Measurements from ENCODE around the gene RRP9.

GRCh38 chr3:51935886-51936755 is 5.6 kb downstream of the RRP9 start:
- TF ChIP-seq, protein P1, sequence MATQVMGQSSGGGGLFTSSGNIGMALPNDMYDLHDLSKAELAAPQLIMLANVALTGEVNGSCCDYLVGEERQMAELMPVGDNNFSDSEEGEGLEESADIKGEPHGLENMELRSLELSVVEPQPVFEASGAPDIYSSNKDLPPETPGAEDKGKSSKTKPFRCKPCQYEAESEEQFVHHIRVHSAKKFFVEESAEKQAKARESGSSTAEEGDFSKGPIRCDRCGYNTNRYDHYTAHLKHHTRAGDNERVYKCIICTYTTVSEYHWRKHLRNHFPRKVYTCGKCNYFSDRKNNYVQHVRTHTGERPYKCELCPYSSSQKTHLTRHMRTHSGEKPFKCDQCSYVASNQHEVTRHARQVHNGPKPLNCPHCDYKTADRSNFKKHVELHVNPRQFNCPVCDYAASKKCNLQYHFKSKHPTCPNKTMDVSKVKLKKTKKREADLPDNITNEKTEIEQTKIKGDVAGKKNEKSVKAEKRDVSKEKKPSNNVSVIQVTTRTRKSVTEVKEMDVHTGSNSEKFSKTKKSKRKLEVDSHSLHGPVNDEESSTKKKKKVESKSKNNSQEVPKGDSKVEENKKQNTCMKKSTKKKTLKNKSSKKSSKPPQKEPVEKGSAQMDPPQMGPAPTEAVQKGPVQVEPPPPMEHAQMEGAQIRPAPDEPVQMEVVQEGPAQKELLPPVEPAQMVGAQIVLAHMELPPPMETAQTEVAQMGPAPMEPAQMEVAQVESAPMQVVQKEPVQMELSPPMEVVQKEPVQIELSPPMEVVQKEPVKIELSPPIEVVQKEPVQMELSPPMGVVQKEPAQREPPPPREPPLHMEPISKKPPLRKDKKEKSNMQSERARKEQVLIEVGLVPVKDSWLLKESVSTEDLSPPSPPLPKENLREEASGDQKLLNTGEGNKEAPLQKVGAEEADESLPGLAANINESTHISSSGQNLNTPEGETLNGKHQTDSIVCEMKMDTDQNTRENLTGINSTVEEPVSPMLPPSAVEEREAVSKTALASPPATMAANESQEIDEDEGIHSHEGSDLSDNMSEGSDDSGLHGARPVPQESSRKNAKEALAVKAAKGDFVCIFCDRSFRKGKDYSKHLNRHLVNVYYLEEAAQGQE (IDR thresholded peaks at IDR 0.05; ENCODE audit: low read depth), result no peak
- TF ChIP-seq CTCF (IDR thresholded peaks at IDR 0.05 in 2 of 3, conservative IDR thresholded peaks at IDR 0.05 in 1 of 3; ENCODE audit: borderline replicate concordance in 1 of 3, insufficient read depth in 1 of 3, low read depth in 2 of 3, low read length in 2 of 3), result no peak
